ENCODE data around the gene KIF23.

DNA sequence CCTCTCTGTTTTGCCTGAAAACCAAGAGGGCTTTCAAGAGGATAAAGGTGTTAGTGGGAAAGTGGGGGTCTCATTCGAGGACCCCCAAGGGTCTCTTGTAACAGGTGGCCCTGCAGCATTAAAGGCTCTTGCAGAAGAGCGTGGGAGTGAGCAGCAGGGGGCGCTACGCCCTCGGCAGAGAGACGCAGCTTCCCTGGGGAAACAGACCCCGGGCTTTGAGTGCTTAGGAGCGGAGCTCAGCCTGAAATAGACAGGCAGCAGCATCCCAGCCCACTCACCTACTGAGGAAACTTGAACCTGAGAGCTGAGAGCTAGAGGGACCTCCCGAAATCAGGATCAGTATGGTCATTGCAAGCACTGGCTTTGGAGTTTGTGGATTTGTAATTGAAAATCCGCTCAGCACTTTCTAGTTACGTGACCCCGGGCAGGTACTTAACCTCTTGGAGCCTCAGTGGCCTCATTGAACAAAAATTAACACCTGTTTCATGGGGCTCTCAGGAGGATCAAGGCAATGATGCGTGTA lies 64.2 kb downstream of the KIF23 start:
- TF ChIP-seq POLR2AphosphoS5 (IDR thresholded peaks at IDR 0.05; ENCODE audit: low read depth, low read length), result no peak
- TF ChIP-seq EZH2 (IDR thresholded peaks at IDR 0.05), result no peak

All from HCT116 (cell line).